Endometrium (tissue), 2 donors: ENCODE data around the gene UBASH3B.
A peak's percentile ranks its signal among the peaks of the same experiment; 100 is the strongest.

ENCODE experiments used
- FAIRE-seq: peaks from 2 replicates; lab custom pipeline; 2012; peaks lifted over from hg19 to GRCh38; lab: Jason Lieb, UNC
- donor health status: control.
- donor health status: control.

Gene UBASH3B

DNA sequence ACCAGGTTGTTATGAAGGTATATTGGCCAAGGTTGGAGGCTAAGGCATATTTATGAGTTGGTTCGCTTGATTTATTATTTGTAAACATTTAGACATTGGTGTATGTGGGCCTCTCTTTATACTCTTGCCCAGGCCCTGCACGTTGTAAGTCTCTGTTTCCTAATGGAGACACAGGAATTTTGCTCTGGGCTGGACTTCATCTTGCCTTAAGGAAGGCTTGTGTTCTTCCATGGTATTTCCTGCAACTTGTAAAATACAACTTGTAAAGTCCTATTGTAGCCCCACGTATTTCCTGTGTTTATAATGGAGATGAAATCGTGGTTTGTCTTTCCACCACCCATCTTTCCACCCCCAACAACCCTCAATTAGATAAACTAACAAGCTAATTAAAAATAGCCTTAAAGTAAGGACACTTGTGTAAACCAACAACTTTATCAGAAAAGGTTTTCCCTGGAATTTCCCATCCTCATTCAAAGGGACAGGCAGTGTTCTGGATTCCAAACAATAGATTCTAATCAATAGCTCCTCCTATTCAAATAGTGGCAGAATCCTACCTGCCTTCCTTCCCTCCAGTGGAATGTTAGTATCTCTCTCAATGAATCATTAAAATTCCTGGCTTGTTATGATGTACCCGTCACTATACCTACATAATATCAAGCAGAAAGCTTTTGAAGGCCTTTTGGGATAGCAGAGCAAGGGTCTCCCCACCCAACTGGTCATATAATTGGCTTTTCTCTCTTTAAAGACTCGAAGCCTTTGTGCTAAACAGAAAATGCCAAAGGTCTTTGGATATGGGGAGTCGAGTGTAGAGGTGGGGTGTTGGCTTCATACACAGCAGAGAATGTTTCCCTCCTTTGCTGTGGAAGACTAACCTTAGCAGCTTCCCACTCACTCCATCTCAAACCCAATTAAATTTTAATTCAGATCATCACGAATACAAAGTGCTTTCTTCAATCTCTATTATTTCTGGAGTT is 77.1 kb downstream of the UBASH3B start:
- FAIRE-seq = no peak

DNA sequence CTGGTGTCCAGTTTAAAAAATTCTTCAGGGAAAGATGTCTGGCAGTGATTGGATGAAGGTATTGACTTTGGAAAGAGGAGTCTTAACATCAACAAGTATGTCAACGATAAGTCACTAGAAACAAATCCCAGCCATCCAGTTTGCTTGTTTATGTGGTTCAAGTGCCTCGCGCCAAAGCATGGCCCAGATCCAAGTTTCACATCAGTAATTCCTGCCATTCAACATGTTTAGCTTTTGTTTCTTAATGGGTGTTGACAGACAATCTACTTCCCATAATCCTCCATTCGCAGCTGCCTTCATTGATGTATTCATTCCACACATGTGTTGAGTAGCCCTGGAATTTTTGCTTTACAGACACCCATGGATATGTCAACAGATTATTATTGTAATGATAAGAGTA is 77.8 kb downstream of the UBASH3B start:
- FAIRE-seq = peak; percentile 31

DNA sequence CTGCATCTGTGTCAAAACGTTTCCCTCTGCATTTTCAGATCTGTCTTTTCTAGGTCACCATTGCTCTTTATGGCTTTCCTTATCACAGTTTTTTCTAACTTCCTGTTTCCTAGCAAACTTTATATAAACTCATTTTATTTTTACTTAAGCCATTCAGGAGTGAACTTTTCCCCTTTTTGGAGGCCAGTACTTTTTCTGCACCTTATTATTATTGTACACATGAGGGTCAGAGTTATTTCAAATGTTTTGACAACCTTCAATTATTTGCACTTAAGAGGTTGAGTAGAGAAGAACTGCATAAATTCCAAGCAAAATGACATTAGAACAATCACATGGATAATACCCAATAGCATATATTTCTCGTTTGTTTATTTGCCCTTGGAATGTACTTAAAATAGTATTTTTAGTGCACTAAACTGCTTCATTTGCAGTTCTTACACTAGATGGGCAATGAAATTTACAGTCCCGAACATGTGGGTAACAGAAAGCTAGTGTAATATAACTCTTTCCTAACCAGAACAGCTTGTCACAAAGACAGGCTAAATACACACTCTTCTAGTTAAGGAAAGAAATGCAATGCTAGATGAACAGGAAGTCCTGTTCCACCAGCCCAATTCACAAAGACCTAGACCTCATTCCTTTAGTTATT is 79.5 kb downstream of the UBASH3B start:
- peak; percentile 91 for FAIRE-seq

- no peak for FAIRE-seq
Measured at GRCh38 chr11:122737951-122738693, 82.6 kb downstream of the UBASH3B start.

- no peak for FAIRE-seq
Measured at GRCh38 chr11:122741613-122742300, 86.2 kb downstream of the UBASH3B start.

DNA sequence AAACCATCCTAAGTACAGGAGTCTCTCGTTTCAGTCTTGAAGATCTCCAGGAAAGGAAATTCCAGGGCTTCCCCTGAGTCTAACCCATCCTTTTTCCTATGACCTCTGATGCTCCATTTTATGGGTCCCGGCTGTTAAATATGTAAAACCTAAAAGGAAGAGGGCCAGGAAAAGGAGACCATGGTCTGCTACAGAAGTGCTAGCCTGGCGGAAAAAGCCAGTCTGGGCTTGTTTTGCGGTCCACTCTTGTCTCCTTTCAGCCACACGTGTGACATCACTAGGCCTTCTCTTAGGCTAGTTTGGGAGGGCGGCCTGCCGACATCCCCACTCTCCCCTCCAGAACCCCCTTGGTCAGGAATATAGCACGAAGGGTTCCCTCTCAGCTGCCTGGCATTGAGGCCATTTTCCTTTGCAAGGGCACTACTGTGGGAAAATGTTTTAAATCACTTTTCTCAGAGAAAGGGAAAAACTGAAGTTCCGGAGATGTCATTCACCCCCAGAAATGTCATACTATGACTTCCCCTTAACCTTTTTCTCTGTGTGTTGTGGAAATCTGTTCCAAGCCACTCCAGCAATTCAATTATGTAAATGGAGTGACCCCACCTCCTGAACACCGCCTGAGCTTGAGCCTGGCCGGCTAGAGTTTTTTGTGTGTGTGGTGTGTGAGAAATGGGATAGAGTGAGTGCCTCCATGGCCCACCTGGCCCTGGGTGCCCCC is 86.9 kb downstream of the UBASH3B start:
- FAIRE-seq = no peak

DNA sequence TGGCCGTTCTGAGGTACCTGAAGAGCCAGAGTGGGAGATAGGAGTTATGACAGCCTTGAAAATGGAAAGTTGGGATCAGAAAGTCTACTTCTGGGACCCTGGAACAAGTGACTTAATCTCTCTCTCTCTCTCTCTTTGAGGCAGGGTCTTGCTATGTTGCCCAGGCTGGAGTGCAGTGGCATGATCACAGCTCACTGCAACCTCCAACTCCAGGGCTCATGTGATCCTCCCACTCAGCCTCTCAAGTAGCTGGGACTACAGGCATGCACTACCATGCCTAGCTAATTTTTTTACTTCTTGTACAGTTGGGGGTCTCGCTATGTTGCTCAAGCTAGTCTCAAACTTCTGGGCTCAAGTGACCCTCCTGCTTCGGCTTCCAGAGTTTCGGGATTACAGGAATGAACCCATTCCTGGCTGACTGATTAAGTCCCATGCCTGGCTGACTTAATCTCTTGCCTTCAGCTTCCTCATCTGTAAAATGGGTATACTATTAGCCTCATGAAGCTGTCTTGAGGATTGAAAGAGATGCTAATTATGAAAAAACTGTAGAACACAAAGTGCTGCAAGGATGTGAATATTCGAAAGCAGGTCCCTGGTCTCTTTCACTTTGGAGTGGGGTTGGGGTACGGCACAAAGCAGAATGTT is 87.7 kb downstream of the UBASH3B start:
- no peak for FAIRE-seq

GRCh38 chr11:122743949-122744348 is 88.4 kb downstream of the UBASH3B start:
- no peak for FAIRE-seq

GRCh38 chr11:122744357-122744756 is 88.8 kb downstream of the UBASH3B start:
- no peak for FAIRE-seq

GRCh38 chr11:122745111-122745510 is 89.6 kb downstream of the UBASH3B start:
- no peak for FAIRE-seq

GRCh38 chr11:122746050-122746478 is 90.5 kb downstream of the UBASH3B start:
- no peak for FAIRE-seq

DNA sequence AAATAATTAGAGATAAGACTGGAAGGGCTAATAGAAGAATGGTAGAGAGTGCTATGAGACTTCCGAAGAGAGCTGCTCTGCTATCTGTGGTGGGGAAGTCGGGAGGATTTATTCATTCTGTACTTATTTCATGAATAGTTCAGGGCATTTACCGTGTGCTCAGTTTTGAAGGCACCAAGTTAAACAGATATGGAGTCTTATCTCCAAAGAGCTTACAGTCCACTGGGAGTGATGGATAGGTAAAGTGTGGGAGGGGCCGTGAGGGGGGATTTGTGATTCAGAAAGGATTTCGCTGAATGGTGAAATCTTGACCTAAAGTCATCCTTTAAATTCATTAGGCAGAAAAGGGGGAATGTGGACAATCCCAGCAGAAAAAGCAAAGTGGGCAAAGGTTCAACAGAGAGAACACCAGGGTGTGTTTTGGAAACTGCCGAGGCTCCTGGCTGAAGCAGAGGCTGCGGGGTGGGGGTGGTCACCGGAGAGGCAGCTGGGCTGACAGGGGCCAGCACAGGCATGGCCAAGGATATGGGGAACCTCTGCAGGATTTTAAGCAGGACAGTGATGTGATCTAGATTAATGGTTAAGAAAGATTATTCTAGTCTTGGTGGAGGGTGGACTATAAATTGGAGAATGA is 91.2 kb downstream of the UBASH3B start:
- FAIRE-seq = no peak

- no peak for FAIRE-seq
Measured at GRCh38 chr11:122747351-122747781, 91.8 kb downstream of the UBASH3B start.

- no peak for FAIRE-seq
Measured at GRCh38 chr11:122749005-122749687, 93.6 kb downstream of the UBASH3B start.

- FAIRE-seq = no peak
Measured at GRCh38 chr11:122750049-122750448, 94.5 kb downstream of the UBASH3B start.

- FAIRE-seq = no peak
Measured at GRCh38 chr11:122751292-122752070, 96.0 kb downstream of the UBASH3B start.

DNA sequence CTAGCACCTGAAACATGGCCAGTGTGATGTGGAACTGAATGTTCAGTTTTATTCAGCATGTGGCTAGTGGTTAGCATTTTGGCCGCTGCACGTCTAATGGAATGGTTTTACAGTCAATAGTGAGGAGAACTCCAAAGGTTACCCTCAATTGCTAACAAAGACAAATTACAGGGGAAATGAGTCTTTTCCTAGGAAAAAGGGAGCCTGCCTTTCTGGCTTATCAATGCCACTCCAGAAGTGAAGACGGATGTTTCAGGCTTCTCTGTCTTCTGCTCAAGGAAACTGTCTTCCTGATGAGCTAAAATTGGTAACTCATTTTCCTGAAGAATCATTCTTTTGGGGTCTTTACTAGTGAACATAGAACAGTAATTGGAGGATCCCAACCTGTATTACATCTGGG is 98.5 kb downstream of the UBASH3B start:
- no peak for FAIRE-seq

- no peak for FAIRE-seq
Measured at GRCh38 chr11:122754553-122755322, 99.2 kb downstream of the UBASH3B start.
